DMS79 (cell line): ENCODE measurements around the gene KCNG1.

Source experiments
- DNase-seq: peaks from one replicate; lab custom pipeline; 2025; lab: John Stamatoyannopoulos, UW

The KCNG1 gene

DNA sequence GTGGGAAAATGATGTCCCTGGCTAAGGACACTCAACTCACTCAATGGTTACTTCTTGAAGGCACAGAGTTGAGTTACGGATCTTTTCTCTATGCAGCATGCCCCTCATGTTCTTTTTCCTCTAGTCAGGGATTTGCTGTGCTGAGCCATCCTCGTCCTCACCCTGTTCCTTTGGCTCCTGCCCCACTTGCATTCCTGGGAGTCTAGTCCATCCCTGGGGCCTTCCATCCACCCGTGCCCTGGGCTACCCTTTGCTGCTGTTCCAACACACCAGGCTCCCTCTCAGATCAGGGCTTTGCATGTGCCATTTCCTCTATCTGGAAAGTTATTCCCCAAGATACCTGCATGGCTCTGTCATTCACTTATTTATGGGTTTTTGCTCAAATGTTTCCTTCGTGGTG lies 13.3 kb upstream of the KCNG1 start:
- DNase-seq: no peak

DNA sequence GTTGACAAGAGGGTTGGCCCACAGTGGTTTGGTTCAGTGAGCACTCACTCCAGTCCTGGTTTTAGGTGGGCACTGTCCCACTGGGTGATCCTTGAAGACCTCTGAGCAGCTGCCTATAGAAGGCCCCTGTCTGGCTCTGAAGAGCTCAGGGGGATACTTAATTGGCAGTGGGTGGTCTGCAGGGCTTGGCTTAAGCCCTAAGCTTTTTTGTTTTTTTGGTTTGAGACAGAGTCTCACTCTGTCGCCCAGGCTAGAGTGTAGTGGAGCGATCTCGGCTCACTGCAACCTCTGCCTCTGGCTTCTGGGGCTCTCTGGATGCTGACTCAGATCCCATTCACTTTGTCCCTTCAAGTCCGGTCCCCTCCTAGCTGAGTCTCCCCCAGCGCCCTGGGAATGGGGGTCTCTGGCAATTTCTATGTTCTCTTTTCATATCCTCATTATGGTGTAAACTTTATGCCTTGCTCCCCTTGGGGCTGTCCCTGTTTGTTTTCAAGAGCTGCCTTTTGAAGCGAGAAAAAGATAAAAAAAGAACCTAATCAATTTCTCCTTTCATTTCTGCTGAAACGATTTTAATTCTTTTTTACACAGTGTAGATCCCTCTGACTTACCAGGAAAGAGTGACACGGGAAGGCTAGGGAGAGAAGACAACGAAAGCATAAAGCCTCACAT lies 12.2 kb upstream of the KCNG1 start:
- no peak for DNase-seq

DNA sequence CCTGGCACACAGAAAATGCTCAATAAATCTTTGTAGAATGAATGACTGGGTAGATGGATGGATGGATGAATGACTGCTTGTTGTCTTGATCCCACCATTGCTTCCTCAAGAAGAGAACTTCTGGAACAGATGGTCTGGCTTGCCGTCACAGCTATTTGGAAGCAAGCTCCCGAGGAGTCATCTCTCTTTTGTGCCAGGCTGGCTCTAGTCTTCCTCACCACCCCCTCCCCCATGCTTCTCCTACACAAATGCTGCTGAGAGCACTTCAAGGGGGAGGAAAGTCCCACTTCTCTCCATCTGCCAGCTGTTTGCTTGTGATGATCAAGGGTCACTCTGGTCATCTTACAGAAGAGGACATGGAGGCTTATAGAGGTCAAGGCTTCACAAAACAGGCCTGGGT lies 11.6 kb upstream of the KCNG1 start:
- no peak for DNase-seq

DNA sequence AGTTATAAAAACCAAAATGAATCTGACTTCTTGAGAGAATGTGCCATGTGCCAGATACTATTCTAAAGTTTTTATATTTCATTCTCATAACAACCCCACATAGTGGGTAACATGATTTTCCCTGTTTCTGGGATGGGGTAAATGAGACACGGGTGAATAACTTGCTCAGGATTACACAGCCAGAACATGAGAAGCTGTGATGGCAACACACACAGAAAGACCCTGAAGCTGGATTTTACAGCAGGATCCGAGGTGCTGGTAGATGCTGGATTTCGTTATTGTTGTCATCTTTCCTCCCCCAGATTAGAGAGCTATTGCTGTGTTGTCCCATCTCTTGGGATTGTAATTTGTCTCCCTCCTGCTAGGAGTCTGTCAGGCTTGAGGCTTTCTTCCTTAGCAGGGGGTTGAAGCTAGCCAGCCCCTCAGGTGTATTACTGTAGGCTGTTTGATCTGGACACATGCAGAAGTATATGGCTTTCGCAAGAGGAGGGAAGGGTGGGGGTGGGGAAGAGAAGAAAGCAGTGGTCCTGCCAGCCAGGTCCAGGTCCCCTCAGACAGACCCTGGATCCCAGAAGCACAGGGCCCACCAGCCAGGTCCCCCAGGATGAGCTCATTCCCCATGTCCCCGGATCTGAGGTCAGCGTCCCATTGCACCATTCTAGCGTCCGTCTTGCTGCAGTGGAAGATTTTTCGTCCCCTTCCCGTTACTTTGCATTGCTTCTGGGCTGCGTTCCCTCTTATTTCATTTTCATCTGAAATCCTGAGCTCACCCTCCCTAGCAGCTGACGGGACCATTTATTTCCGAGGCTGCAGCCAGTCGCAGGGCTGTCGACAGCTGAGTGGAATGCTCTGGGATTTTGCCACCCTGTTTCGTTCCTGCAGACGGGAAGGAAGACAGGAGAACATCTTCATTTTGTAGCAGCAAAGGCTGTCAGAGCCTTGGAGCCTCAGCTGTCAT lies 7.3 kb upstream of the KCNG1 start:
- DNase-seq: no peak

DNA sequence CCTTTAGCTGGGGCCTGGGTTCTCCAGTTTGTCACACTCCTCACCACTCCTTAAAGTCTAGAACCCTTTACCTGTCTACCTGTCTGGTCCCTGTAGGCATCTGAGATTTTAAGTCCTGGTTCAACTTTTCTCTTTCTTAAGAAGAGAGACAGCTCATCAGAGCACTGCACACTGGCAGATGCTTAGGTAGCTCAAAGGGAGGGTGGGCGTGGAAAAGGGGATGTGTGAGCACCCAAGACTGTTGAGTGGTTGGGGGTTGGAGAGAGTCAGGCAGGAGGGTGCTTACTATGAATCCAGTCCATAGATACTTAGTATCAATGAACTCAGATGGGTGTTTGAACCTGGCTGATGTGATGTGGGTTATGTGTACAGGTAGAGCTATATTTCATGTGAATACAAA lies 6.6 kb upstream of the KCNG1 start:
- no peak for DNase-seq

DNA sequence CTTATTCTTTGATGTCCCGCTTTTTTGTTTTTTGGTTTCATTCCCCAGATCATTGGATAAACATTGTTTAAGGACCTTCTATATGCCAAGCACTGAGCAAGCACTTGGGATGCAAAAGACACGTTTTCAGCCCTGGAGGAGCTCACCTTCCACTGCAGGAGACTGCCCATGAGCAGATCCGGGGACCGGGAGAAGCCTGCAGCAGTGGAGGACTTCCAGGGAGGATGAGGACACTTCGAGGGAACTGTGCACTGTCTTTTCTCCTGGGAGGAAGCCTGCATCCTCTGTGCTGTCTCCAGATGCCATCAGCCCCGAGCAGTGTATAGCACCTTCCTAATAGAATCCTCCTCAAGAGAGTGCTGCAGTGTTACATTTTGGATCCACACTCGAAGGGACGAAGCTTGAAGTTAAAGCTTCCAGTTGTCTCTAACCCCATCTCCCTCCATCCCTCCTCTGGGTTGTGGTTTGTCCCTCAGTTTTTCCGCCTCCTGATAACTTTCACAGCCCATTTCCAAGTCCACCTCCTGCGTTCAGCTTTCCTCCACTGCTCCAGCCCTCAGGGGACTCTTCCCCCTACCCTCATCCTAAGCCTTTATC lies 5.8 kb upstream of the KCNG1 start:
- DNase-seq: no peak

DNA sequence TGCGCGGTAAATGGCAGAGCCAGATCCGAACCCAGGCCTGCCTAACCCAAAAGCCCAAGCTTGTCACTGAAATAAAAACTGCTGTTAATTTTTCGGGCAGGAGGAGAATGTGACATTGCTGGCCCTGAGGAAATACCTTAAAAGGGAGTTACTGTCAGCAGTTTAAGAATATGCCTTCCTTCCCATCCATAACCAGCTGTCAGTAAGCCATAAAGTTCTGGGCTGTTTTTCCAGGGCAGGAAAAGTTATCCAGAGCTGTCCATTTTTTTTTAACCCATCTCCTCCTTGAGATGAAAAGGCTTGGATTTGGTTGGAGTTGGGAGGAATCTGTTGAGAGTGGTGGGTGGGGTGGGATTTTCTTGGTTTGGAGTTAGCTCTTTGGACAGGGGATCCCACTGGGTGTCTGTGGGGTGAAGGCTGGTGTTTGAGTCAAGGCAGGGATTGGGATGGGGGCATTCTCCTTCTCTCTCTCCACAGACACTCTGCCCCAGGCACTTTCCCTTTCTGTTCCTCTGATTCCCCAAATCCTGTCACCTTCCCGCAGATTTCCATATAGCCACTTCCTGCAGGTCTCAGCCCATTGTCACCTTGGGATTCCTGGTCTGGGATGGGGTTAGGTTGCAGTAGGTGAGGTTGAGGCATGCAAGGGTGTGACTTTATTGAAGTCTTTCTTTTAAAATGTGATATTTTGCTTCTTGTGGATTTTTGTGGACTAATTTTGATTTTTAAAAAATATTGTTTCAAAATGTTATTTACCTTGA lies 4.3 kb upstream of the KCNG1 start:
- no peak for DNase-seq

DNA sequence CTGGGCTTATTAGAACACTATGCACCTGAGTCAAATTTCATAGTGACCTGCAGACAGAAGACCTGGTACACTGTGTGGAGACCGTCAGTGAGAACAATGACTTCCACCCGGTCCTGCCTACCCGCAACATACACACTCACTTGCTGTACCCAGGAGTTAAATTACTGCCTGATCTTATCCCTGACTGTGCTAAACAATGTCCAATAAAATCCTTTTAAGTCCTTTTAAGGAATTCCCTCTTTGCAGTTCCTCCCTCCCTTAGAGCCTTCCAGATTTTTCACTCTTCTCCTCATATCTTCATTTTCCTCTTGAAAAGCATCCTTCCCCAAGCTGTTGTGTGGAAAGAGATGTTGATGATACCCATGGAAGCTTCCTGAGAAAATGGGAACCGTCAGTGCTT lies 3.4 kb upstream of the KCNG1 start:
- no peak for DNase-seq

DNA sequence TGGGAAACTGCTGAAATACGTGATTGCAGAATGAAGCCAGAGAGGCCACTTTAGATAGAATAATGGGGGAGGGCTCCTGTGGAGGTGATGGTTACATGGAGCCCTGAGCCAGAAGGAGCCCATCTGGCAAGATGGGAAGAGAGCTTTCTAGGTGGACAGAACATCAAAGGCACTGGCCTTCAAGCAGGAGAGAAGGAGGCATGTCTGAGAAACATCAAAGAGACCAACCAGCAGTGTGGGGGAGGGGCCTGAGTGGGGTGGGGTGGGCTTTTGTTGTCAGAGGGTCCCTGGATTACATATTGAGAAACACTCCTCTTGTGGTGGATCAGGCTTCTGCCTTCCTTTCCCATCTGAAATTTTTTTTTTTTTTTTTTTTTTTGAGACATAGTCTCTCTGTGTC lies 1.9 kb upstream of the KCNG1 start:
- DNase-seq: no peak

DNA sequence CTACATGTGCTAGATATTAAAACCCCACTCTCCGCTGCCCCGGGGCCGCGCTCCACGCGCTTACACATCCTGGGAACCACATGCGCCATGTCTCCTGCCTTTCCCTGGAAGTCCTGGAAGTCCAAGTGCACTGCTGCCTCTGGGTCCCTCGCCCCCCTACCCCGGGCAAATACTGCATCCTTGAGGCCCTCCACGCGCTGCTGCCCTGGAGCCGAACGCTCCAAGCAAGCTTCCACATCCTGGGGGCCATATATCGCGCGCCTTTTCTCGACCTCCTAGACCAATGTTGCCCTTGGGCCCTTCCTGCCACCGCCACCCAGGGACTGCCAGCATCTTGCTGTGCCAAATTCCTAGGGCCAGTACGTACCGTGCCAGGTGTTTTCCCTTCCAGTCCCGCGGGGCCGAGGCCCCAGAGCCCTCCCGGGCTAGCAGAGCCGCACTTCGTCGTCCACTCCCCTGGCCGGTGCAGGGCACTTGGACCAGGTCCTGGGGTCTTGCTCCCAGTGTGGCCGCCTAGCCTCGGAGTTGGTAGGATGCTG lies 779 bp upstream of the KCNG1 start:
- DNase-seq: no peak

DNA sequence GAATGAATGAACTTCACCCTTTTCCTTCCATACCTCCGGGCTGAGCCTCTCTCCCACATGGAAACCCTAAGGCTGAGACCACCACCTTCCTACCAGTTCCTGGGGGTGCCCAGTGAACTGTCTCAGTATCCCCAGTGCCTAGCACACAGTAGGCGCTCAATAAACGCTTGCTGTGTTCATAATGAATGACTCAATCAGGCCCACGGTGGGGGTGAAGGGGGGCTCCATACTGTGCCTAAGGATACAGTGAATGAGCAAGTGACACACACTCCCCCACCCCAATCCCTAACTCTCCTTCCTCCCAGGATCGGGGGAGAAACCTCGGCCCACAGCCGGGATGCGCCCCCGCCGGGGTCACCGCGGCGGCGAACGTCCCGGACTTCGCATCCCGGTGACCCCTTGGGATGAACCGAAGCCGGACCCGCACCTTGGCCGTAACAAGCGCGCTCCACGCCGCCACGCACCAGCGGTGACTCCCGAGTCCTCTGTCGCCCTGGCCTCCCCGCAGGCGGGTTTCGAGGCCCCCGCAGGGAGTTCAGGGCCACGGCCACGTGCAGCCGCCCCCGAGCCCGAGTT lies 592 bp downstream of the KCNG1 start:
- no peak for DNase-seq

DNA sequence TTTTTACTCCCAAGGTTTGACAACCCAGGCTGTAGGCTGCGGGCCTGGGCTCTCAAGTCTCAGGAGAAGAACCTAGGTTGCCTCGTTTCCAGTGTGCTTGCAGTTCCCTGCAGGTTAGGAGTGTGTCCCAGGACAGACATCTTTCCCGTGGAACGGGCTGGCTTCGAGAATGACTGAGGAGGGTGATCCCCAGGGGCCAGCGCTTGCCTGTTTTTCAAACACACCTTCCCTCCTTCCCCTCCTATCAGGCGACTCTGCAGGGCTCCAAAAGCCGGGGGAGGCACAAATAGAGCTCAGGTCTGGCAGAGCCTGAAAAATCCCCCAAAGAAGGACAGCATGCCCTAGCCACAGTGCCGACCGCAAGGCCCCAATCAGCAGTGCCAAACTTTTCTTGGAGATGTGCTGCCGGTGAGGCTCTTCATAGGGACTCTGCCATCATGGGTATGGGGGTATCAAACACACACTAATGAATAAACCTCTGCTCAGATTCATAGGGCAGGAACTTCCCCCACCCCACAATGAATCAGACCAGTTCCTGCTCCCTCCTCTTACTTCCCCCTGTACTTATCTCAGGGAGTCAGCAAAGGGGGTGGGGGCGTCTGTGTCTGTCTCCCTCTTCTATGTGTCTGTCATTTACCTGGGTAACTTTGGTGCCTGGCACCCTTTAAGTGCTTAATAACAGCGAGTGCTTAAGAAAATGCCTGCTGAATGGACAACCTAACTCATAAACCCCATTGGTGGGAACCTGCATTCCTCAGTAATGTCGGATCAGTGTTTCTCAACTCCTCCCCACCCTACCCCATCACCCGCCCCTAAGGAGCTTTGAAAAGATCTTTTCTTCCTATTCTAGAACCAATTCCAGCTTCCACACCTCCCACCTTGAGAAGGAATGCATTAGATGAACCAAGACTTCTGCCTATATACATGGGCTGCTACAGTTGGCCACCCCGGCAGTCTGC lies 1.6 kb downstream of the KCNG1 start:
- no peak for DNase-seq

DNA sequence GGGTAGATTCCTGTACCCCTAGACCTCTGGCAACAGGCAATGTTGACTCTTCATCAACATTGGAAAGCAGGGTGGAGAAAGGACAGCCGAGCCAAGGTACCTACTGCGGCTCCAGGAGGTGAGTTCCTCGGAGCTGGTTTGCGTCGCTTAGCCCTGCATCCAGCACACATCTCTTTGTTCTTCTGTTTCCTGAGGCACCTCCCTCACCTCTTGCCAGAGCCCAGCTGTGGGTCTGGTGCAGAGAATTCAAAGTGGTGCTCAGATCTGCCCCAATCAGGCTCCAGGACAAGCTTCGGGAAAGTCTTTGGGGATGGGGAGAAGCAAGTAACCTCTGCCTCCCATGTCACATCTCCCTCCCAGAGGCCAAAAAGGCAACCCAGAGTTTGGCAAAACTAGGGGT lies 2.2 kb downstream of the KCNG1 start:
- no peak for DNase-seq

DNA sequence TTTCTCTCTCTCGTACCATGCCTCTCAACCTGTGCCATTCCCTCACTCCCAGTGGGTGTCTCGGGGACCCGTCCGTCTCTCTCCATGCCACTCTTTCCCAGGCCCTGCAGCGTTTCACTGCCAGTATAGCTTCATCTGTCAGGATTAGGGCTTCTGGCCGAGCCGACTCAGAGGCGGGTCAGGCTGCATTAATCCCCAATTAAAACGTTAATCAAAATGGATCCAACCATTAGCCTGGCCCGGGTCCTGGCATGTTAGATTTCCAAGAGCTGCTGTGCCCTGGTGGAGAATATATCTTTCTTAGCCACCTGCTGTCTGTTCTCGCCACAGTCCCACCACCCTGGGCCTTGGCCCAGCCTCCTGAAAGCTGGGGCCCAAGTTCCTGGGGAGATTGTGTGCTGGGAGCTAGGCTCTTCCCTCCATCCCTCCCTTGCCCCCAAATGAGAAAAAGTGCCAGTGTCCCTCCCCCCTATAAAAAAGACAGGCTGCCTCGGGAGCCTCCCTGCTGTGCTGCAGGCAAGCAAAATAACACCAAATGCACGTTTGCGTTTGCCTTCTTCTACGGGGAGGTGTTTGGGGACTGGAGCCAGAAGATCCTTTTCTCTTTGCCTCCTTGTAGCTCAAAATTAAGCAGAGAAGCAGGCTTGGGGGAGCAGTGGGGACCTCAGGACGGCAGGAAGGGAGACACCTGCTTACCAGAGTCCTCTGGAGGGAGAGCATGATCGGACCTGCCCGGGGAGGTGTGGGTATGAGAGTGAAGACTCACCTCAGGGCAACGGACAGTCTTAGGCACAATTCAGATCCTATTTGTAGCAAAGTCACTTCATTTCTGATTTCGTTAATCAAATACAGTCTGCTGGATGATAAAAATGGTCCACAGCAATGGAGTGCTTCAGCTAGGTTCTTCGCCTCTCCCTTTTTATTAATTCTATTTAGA lies 3.0 kb downstream of the KCNG1 start:
- no peak for DNase-seq

DNA sequence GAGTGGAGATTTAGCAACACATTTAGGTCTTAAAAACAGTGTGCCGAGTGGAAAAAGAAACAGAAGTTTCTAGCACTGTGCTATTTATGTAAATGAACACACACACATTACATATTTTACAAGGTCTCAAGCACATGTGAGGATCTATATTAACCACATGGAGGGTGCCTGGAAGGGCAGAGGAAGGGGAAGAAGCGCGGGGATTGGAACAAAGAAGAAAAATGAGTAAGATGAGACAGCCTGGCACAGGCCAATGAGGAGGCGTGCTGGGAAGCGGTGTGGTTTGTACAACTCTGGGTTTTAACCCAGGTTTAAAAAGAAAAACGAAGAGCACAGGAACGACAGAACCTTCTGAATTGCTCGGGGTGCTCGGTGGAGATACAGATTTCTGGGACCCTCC lies 5.7 kb downstream of the KCNG1 start:
- DNase-seq: no peak

DNA sequence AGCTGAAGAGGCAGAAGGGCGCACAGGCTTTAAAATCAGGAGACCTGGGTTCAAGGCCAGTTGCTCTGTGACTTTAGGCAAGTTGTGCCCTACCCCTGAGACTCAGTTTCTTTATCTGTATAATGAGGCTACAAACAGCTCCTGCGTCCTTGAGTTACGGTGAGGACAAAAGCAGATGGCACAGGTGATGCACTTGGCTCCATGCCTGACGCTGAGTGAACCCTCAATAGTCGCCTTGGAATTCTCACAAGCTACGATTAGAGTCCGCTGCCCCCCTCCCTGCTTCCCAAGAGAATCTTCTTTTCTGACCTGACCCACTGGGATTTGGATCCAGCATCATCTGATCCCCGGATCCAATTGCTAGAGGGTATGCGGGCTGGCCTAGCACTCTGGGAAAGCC lies 6.4 kb downstream of the KCNG1 start:
- DNase-seq: no peak

DNA sequence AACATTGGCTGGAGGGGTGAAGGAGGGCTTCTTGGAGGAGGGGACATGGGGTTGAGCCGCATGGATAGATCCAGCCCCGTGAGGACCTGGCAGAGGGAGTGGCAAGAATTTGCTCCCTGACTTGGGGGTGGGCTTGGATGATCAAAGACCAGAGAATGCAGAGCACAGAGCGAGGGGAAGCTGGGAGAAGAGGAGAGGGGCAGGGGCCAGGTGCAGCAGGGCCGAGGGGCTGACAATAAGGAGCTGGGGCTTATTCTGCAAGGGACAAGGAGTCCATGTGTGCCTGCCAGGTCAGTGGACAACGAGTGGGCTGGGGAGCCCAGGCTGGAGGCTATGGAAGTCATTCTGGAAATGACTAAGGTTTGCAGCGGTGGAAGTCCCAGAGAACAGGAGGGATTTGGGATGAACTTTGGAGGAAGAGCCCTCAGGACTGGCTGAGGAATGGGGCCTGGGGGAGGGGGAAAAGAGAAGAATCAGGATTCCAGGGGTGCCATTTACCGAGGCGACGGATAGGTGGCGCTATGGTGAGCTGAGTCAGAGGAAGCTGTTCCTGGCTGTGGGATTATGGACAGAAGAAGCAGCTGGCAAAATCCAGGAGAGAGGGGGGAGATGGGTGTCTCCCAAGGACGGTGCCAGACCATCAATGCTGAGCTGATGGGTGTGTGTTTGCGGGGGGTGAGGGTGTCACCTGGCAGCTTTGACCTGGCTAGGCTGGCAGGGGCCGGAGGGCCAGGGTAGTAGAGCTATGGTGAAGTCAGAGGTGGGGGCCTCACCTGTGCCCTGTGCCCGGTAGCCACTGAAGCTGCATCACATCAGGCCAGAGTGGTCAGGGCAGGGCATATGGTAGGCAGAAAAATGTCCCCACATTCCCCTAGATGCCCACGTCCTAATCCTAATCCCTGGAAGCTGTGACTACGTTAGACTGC lies 7.8 kb downstream of the KCNG1 start:
- DNase-seq: no peak

DNA sequence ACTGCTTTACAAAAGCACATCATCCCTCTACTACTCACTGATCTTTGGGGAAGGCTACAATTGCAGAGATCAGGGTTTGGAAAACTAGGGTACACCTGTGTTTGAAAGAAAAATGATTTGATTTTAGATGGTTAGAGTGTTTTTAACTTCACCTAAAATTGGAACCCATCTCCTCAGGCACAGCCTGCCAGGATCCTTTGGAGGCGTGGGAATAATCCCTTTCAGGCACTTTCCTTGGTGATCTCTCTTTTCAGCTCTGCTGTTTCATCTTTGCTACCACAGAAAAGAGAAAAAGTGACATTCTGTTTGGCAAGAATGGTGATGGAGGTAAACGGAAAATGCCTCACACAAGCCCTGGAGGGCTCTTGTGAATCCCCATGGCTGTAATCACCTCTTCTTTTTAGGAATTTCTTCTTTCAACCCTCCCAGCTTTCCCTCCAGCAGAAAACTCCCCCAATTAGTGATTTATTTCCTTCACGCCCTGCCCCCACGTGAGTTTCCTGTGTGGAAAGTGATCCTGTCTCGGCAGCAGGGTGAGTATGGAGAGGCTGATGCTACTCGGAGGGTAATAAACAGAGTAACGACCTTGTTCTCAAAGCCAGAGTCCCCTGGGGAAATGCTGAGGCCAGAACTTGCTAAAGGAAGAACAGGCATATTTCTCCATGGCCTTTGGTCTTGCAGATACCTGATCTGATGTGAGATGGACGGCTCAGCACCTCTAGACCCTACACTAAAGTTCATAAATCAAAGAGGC lies 9.2 kb downstream of the KCNG1 start:
- DNase-seq: no peak
